DOHH2 (cell line): ENCODE results near the gene NRXN3.

Experiments
- H3F3A ChIP-seq: fragments of 200-600 bp; sonication (generic), shearing (Covaris generic); 2 replicates; pipeline ENCODE4 v1.6.0; 2016; ENCODE audit warnings: antibody characterized with exemption, mild to moderate bottlenecking; ENCODE audit not compliant: control insufficient read depth, insufficient read depth
- H3K27ac ChIP-seq: fragments of 200-600 bp; sonication (generic); 2 replicates; pipeline ENCODE4 v1.5.1; 2014; ENCODE audit warnings: low read depth, mild to moderate bottlenecking, low read length, moderate library complexity
- H3K27me3 ChIP-seq: fragments of 200-600 bp; sonication (generic); 2 replicates; pipeline ENCODE4 v1.6.1; 2014; ENCODE audit warnings: mild to moderate bottlenecking, low read length, mixed read lengths; ENCODE audit not compliant: control insufficient read depth
- H3K36me3 ChIP-seq: fragments of 200-600 bp; sonication (generic); 2 replicates; pipeline ENCODE4 v1.6.1; 2014; ENCODE audit warnings: mild to moderate bottlenecking, low read length, moderate library complexity, mixed read lengths; ENCODE audit not compliant: control insufficient read depth
- H3K4me1 ChIP-seq: fragments of 200-600 bp; sonication (generic); 2 replicates; pipeline ENCODE4 v1.6.1; 2014; ENCODE audit warnings: mild to moderate bottlenecking, low read length, mixed read lengths; ENCODE audit not compliant: control insufficient read depth
- H3K4me2 ChIP-seq: fragments of 200-600 bp; sonication (generic); 2 replicates; pipeline ENCODE4 v1.6.0; 2014; ENCODE audit warnings: mild to moderate bottlenecking, low read length, moderate library complexity
- H3K4me3 ChIP-seq: fragments of 200-600 bp; sonication (generic); 2 replicates; pipeline ENCODE4 v1.5.1; 2014; ENCODE audit warnings: mild to moderate bottlenecking, low read length, mixed read lengths
- H3K79me2 ChIP-seq: fragments of 200-600 bp; sonication (generic); 2 replicates; pipeline ENCODE4 v1.6.1; 2014; ENCODE audit warnings: mild to moderate bottlenecking, low read length, mixed read lengths; ENCODE audit not compliant: control insufficient read depth
- H3K9me2 ChIP-seq: fragments of 200-600 bp; sonication (generic); replicated peaks from 2 replicates; pipeline ENCODE4 v1.6.1; 2014; ENCODE audit warnings: mild to moderate bottlenecking, low read length, mixed read lengths; ENCODE audit not compliant: control insufficient read depth
- H3K9me3 ChIP-seq: fragments of 200-600 bp; sonication (generic); 2 replicates; pipeline ENCODE4 v1.6.1; 2014; ENCODE audit warnings: antibody characterized with exemption, low read length, mixed read lengths; ENCODE audit not compliant: control insufficient read depth, insufficient read depth
- H4K20me1 ChIP-seq: fragments of 200-600 bp; sonication (generic); 2 replicates; pipeline ENCODE4 v1.6.0; 2014; ENCODE audit warnings: low read depth, mild to moderate bottlenecking, antibody characterized with exemption, low read length, moderate library complexity; ENCODE audit not compliant: control insufficient read depth, insufficient read depth
- CTCF ChIP-seq: fragments of 200-600 bp; sonication (generic); IDR thresholded peaks from one replicate; pipeline ENCODE4 v1.5.1; 2014; ENCODE audit warnings: antibody characterized with exemption, mild to moderate bottlenecking, low read depth, low read length; ENCODE audit not compliant: poor library complexity, severe bottlenecking
- EZH2phosphoT487 ChIP-seq: fragments of 200-600 bp; sonication (generic); IDR thresholded peaks from 2 replicates; pipeline ENCODE4 v1.6.1; 2017; ENCODE audit warnings: borderline replicate concordance, mild to moderate bottlenecking, antibody characterized with exemption, low read length, moderate library complexity, mixed read lengths

Gene NRXN3

GRCh38 chr14:78314484-78314883, 144.3 kb downstream of the NRXN3 start:
- Histone ChIP-seq H3K9me3 (no peaks in the 10 kb centered on the region), H3K4me1 (no peaks in the 10 kb centered on the region), H3K36me3 (no peaks in the 10 kb centered on the region), H3K27me3 (peaks cover 2% of the 10 kb centered on the region), H4K20me1 (no peaks in the 10 kb centered on the region), H3K4me2 (no peak overlapping the region), H3F3A (no peaks in the 10 kb centered on the region), H3K4me3 (no peak overlapping the region), H3K9me2 (no peaks in the 10 kb centered on the region), H3K27ac (no peak overlapping the region), H3K79me2 (no peaks in the 10 kb centered on the region)
- TF ChIP-seq CTCF (no peak), EZH2phosphoT487 (no peak)

- no peaks in the 10 kb centered on the region for H3K4me1 ChIP-seq
Measured at GRCh38 chr14:78316052-78316451, 145.9 kb downstream of the NRXN3 start.

GRCh38 chr14:78316786-78317185, 146.6 kb downstream of the NRXN3 start:
- no peaks in the 10 kb centered on the region for H3K79me2 ChIP-seq
- no peaks in the 10 kb centered on the region for H3K27me3 ChIP-seq
- H3K9me3 ChIP-seq: no peaks in the 10 kb centered on the region
- H3K27ac ChIP-seq: no peak overlapping the region
- no peaks in the 10 kb centered on the region for H3K4me1 ChIP-seq
- no peaks in the 10 kb centered on the region for H3F3A ChIP-seq
- TF ChIP-seq EZH2phosphoT487 (no peak), CTCF (no peak)
- no peak overlapping the region for H3K4me3 ChIP-seq
- no peaks in the 10 kb centered on the region for H3K9me2 ChIP-seq
- no peak overlapping the region for H3K4me2 ChIP-seq
- no peaks in the 10 kb centered on the region for H4K20me1 ChIP-seq
- H3K36me3 ChIP-seq: no peaks in the 10 kb centered on the region

More at GRCh38 chr14:78316052-78316451, 145.9 kb downstream of the NRXN3 start:
- no peaks in the 10 kb centered on the region for H3K9me3 ChIP-seq
- no peak overlapping the region for H3K4me2 ChIP-seq
- H3K27ac ChIP-seq: no peak overlapping the region
- H3K36me3 ChIP-seq: no peaks in the 10 kb centered on the region
- no peaks in the 10 kb centered on the region for H4K20me1 ChIP-seq
- H3K79me2 ChIP-seq: no peaks in the 10 kb centered on the region
- no peak for TF ChIP-seq CTCF
- TF ChIP-seq EZH2phosphoT487: no peak
- H3K4me3 ChIP-seq: no peak overlapping the region
- no peaks in the 10 kb centered on the region for H3K27me3 ChIP-seq
- H3K9me2 ChIP-seq: no peaks in the 10 kb centered on the region
- H3F3A ChIP-seq: no peaks in the 10 kb centered on the region

- no peak for TF ChIP-seq EZH2phosphoT487
- TF ChIP-seq CTCF: no peak
- H3K27me3 ChIP-seq: no peaks in the 10 kb centered on the region
Measured at GRCh38 chr14:78319406-78319805, 149.2 kb downstream of the NRXN3 start.

More at GRCh38 chr14:78319406-78319805, 149.2 kb downstream of the NRXN3 start:
- no peaks in the 10 kb centered on the region for H3F3A ChIP-seq
- no peak overlapping the region for H3K27ac ChIP-seq
- no peaks in the 10 kb centered on the region for H3K9me2 ChIP-seq
- no peaks in the 10 kb centered on the region for H3K9me3 ChIP-seq
- no peaks in the 10 kb centered on the region for H3K79me2 ChIP-seq
- H3K36me3 ChIP-seq: no peaks in the 10 kb centered on the region
- no peak overlapping the region for H3K4me2 ChIP-seq
- no peaks in the 10 kb centered on the region for H4K20me1 ChIP-seq
- no peak overlapping the region for H3K4me3 ChIP-seq
- no peaks in the 10 kb centered on the region for H3K4me1 ChIP-seq
